Measurements from ENCODE around the gene RILPL1.

The RILPL1 gene

DNA sequence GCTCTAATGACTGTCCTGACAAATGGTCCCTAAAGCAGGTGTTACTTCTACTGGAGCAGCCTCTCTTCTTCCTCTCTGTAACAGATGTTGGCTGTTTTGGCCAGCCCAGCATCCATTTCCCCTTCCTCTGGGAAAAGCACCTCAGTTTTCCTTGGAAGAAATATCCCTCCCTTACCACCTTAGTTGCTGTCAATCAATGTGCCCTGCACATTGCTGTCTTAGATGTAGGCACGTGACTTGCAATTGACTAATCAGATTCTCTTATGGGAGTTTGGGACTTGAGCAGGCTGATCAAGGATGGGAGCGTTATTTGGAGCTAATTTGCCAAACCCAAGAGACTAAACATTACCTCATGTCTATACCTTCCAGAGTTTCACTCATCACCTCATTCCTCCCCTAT, 38.9 kb upstream of the RILPL1 start:
- no peak for TF ChIP-seq TCF12 (IDR thresholded peaks at IDR 0.05; ENCODE audit: low read depth)

DNA sequence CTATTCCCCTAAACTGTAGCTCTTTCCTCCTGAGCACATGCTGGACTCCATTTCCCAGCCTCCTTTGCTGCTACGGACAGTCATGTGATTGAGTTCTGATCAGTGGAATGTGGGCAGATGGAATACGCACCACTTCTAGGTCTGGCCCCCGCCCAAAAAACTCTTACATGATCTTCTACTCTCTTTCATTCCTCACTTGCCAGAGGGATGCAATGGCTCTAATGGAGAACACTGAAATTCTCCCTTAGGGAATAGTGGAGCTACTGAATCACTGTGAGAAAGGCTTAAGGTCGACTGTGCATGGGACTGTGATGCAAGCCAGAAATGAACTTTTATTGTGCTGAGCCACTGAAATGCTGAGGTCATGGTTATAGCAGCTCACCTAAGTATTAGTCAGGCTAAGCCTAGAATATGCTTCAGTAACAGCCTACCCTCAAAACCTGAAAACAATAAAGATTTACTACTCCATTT, 37.9 kb upstream of the RILPL1 start:
- TF ChIP-seq TEAD4 (IDR thresholded peaks at IDR 0.05) (peak; percentile 70), USF1 (IDR thresholded peaks at IDR 0.05) (peak; percentile 96), TAF1 (IDR thresholded peaks at IDR 0.05; ENCODE audit: low read depth) (no peak)

DNA sequence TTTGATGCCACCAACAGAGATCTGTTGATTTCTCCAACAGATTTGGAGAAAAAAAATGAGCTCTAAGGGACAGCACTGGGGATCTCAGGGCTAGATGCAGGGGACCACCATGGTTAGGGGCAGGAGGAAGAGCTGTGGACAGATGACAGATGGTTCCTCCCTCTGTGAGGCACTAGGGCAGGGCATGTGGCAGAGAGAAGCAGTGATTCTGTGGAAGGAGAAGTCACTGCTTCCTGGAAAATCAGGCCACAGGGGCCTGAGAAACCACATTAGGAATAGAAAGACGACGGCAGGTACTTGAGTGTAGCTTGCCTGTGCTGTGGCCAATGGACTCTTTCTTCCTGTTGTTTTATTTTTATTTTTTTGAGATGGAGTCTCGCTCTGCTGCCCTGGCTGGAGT, 25.9 kb upstream of the RILPL1 start:
- TF ChIP-seq, protein P1, sequence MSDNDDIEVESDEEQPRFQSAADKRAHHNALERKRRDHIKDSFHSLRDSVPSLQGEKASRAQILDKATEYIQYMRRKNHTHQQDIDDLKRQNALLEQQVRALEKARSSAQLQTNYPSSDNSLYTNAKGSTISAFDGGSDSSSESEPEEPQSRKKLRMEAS (IDR thresholded peaks at IDR 0.05) = no peak
- TF ChIP-seq TAF1 (IDR thresholded peaks at IDR 0.05; ENCODE audit: low read depth) = no peak

- no peak for TF ChIP-seq USF1 (IDR thresholded peaks at IDR 0.05)
- TF ChIP-seq EGR1 (IDR thresholded peaks at IDR 0.05) = no peak
- TF ChIP-seq ZBTB7A (IDR thresholded peaks at IDR 0.05; ENCODE audit: low read depth) = no peak
Observed at GRCh38 chr12:123550700-123551099, 17.2 kb upstream of the RILPL1 start.

- no peak for TF ChIP-seq ZBTB7A (IDR thresholded peaks at IDR 0.05; ENCODE audit: low read depth)
- no peak for TF ChIP-seq CREB1 (IDR thresholded peaks at IDR 0.05; ENCODE audit: low read depth)
- TF ChIP-seq TAF1 (IDR thresholded peaks at IDR 0.05; ENCODE audit: low read depth) = no peak
- TF ChIP-seq USF1 (IDR thresholded peaks at IDR 0.05) = no peak
- TF ChIP-seq NFIC (IDR thresholded peaks at IDR 0.05) = no peak
- TF ChIP-seq, protein P1 (IDR thresholded peaks at IDR 0.05) = no peak
- no peak for TF ChIP-seq YY1 (IDR thresholded peaks at IDR 0.05; ENCODE audit: low read depth)
- no peak for TF ChIP-seq EGR1 (IDR thresholded peaks at IDR 0.05)
- TF ChIP-seq FOXM1 (IDR thresholded peaks at IDR 0.05; ENCODE audit: borderline replicate concordance, low read depth) = no peak
- TF ChIP-seq, protein P2, sequence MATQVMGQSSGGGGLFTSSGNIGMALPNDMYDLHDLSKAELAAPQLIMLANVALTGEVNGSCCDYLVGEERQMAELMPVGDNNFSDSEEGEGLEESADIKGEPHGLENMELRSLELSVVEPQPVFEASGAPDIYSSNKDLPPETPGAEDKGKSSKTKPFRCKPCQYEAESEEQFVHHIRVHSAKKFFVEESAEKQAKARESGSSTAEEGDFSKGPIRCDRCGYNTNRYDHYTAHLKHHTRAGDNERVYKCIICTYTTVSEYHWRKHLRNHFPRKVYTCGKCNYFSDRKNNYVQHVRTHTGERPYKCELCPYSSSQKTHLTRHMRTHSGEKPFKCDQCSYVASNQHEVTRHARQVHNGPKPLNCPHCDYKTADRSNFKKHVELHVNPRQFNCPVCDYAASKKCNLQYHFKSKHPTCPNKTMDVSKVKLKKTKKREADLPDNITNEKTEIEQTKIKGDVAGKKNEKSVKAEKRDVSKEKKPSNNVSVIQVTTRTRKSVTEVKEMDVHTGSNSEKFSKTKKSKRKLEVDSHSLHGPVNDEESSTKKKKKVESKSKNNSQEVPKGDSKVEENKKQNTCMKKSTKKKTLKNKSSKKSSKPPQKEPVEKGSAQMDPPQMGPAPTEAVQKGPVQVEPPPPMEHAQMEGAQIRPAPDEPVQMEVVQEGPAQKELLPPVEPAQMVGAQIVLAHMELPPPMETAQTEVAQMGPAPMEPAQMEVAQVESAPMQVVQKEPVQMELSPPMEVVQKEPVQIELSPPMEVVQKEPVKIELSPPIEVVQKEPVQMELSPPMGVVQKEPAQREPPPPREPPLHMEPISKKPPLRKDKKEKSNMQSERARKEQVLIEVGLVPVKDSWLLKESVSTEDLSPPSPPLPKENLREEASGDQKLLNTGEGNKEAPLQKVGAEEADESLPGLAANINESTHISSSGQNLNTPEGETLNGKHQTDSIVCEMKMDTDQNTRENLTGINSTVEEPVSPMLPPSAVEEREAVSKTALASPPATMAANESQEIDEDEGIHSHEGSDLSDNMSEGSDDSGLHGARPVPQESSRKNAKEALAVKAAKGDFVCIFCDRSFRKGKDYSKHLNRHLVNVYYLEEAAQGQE (IDR thresholded peaks at IDR 0.05; ENCODE audit: low read depth) = no peak
- TF ChIP-seq TEAD4 (IDR thresholded peaks at IDR 0.05) = no peak
- no peak for TF ChIP-seq CEBPB (IDR thresholded peaks at IDR 0.05)
- no peak for TF ChIP-seq EP300 (IDR thresholded peaks at IDR 0.05; ENCODE audit: borderline replicate concordance)
- no peak for TF ChIP-seq RAD21 (IDR thresholded peaks at IDR 0.05; ENCODE audit: low read depth)
- no peak for TF ChIP-seq TCF12 (IDR thresholded peaks at IDR 0.05; ENCODE audit: low read depth)
Observed at GRCh38 chr12:123548107-123548506, 14.6 kb upstream of the RILPL1 start.

GRCh38 chr12:123546281-123546680, 12.8 kb upstream of the RILPL1 start:
- TF ChIP-seq, protein P1 (IDR thresholded peaks at IDR 0.05) = no peak
- no peak for TF ChIP-seq RAD21 (IDR thresholded peaks at IDR 0.05; ENCODE audit: low read depth)

GRCh38 chr12:123543541-123543940, 10.0 kb upstream of the RILPL1 start:
- TF ChIP-seq RAD21 (IDR thresholded peaks at IDR 0.05; ENCODE audit: low read depth) (no peak), TCF12 (IDR thresholded peaks at IDR 0.05; ENCODE audit: low read depth) (no peak)

DNA sequence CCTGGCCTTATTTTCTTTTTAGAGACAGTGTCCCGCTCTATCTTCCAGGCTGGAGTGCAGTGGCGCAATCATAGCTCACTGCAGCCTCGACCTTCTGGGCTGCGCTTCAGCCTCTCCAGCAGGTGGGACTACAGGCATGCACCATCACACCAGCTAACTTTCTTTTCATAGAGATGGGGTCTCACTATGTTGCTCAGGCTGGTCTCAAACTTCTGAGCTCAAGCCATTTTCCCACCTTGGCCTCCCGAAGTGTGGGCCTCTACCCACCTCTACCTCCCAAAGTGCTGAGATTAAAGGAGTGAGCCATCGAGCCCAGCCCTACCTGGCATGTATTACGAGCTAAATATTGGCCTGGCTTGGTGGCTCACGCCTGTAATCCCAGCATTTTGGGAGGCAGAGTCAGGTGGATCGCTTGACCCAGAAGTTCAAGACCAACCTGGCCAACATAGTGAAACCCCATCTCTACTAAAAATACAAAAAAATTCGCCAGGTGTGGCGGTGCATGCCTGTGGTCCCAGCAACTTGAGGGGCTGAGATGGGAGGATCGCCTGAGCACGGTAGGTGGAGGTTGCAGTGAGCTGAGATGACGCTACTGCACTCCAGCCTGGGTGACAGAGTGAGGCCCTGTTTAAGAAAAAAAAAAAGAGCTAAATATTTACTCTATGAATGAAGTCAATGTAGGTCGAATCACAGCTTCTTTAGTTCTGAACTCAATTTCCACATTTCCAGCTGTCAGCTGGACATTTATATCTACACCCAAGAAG, 7.6 kb upstream of the RILPL1 start:
- TF ChIP-seq TEAD4 (IDR thresholded peaks at IDR 0.05) = no peak
- no peak for TF ChIP-seq EP300 (IDR thresholded peaks at IDR 0.05; ENCODE audit: borderline replicate concordance)
